ENCODE data around the gene TRAPPC2. TPM values are rescaled to one million over a fixed set of nuclear protein-coding genes. Genes with fewer than 3 reads are reported as not detected.
A peak's percentile ranks its signal among the peaks of the same experiment; 100 is the strongest.

Gene TRAPPC2
- total RNA-seq, 3 donors from 2014 or later: 8.2 to 25.3 (median 21.0) TPM

- Histone ChIP-seq H3K27me3 (no peaks in the 10 kb centered on the region), H3K36me3 (no peaks in the 10 kb centered on the region), H3K4me3 (no peak overlapping the region), H3K9me3 (no peaks in the 10 kb centered on the region), H3K4me1 (no peaks in the 10 kb centered on the region), H3K27ac (no peak overlapping the region)
- TF ChIP-seq, protein P1, sequence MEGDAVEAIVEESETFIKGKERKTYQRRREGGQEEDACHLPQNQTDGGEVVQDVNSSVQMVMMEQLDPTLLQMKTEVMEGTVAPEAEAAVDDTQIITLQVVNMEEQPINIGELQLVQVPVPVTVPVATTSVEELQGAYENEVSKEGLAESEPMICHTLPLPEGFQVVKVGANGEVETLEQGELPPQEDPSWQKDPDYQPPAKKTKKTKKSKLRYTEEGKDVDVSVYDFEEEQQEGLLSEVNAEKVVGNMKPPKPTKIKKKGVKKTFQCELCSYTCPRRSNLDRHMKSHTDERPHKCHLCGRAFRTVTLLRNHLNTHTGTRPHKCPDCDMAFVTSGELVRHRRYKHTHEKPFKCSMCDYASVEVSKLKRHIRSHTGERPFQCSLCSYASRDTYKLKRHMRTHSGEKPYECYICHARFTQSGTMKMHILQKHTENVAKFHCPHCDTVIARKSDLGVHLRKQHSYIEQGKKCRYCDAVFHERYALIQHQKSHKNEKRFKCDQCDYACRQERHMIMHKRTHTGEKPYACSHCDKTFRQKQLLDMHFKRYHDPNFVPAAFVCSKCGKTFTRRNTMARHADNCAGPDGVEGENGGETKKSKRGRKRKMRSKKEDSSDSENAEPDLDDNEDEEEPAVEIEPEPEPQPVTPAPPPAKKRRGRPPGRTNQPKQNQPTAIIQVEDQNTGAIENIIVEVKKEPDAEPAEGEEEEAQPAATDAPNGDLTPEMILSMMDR (IDR thresholded peaks at IDR 0.05): no peak
- TF ChIP-seq POLR2AphosphoS5 (IDR thresholded peaks at IDR 0.05) (no peak), POLR2A (IDR thresholded peaks at IDR 0.05) (no peak)
- no peak for DNase-seq (ENCODE audit: low spot score in 2 of 2)
- intact Hi-C loops (cut with DNase I; ENCODE audit: low total_unique reads): no loop called here
Observed at GRCh38 chrX:13774696-13775095, 40.3 kb upstream of the TRAPPC2 start.

DNA sequence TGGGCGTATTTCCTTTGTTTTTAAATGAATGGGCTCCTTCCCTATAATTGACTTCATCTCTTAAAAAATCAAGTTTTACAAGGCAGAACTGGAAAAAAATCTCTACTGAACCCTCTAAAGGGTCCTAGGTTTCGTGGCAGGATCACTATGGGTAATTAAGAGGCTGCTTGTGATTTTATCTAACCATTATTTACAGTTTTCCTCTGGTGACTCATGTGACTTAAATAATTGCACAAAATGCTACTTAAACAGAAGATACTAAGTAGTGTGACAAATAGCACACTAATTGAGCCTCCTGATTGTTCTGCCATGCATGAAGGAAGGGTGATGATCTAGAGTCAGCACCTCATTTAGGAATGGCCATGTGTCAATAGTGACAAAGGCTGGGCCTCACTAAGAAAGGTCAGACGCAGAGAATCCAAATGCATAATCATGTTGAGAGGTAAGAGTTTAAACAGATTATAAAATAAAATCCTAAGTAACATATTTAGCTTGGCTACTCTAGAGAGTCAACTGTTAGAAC is 35.7 kb upstream of the TRAPPC2 start:
- Histone ChIP-seq H3K27ac (no peak overlapping the region), H3K36me3 (no peaks in the 10 kb centered on the region), H3K4me3 (no peak overlapping the region), H3K4me1 (no peaks in the 10 kb centered on the region), H3K9me3 (no peaks in the 10 kb centered on the region), H3K27me3 (peaks cover 0 to 4% of the 10 kb centered on the region in 2 donors)
- DNase-seq (ENCODE audit: low spot score in 2 of 2): no peak
- TF ChIP-seq, protein P1 (IDR thresholded peaks at IDR 0.05): no peak
- TF ChIP-seq POLR2AphosphoS5 (IDR thresholded peaks at IDR 0.05) (no peak), POLR2A (IDR thresholded peaks at IDR 0.05) (no peak)
- intact Hi-C loops (cut with DNase I; ENCODE audit: low total_unique reads): no loop called here

DNA sequence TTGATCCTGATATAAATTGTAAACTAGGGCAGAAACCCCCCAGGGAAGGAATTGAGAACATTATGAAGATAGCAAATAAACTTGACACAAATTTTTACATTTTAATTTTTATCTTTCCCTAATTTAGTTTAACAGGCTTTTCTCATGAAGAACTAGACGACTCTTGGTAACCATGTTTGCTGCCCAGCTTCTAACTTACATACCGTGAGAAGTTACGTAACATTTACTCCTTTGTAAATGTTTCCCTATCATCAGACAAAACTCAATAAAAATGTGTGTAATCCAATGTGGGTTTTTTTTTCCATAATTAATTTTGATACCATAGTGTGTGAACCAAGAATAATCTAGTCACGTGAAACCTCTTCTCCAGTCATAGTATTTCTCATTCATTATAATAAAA is 34.5 kb upstream of the TRAPPC2 start:
- intact Hi-C loops (cut with DNase I; ENCODE audit: low total_unique reads): no loop called here
- Histone ChIP-seq H3K4me3 (no peak overlapping the region), H3K27me3 (peaks cover 0 to 4% of the 10 kb centered on the region in 2 donors), H3K4me1 (no peaks in the 10 kb centered on the region), H3K27ac (no peak overlapping the region), H3K9me3 (no peaks in the 10 kb centered on the region), H3K36me3 (no peaks in the 10 kb centered on the region)
- no peak for DNase-seq (ENCODE audit: low spot score in 2 of 2)
- TF ChIP-seq POLR2AphosphoS5 (IDR thresholded peaks at IDR 0.05): no peak
- TF ChIP-seq, protein P1 (IDR thresholded peaks at IDR 0.05): no peak

DNA sequence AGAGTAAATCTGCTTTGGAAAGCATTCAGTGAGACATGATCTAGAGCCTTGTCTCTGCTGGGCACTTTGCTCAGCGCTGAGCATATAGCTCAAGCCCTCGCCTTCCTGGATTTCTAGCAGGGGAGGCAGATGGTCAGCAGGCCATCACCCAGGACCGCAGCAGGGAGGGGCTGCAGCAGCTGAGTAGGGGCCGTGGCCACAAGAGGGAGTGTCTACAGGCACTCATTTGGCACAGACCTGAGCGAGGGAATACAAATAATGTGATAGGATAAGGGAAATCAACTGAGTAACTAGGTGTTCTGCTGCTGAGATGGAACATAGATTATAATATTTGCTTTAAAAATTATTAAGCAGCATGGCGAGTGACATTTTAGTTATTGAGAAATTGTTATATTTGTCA is 30.3 kb upstream of the TRAPPC2 start:
- Histone ChIP-seq H3K36me3 (no peaks in the 10 kb centered on the region), H3K27ac (peak overlapping the region; percentile 22 to 66), H3K9me3 (no peaks in the 10 kb centered on the region), H3K4me1 (peaks cover 0 to 4% of the 10 kb centered on the region in 2 donors), H3K4me3 (no peak overlapping the region), H3K27me3 (peaks cover 0 to 4% of the 10 kb centered on the region in 2 donors)
- intact Hi-C loops (cut with DNase I; ENCODE audit: low total_unique reads): no loop called here
- no peak for DNase-seq (ENCODE audit: low spot score in 2 of 2)
- TF ChIP-seq POLR2A (IDR thresholded peaks at IDR 0.05): no peak
- TF ChIP-seq, protein P1 (IDR thresholded peaks at IDR 0.05): no peak
- no peak for TF ChIP-seq POLR2AphosphoS5 (IDR thresholded peaks at IDR 0.05)

DNA sequence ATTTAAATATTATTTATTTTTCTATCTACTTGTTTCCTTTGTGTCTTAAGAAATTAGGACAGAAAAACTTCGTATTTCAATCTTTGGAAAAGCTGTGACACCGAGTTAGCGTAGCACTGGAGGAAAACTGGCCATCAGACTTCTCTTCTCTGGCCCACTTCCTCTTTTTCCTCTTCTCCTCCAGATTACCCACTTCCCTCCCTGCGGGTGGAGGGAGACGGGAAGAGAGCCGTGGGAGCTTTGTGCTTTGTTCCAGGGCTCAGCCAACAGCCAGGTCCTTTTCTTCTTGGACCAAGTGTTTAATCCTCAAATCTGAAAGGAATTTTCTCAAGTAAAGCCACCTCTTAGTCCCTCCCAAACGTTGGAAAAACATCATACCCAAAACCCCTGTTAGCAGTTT is 29.9 kb upstream of the TRAPPC2 start:
- no peak overlapping the region for H3K4me3 ChIP-seq
- TF ChIP-seq POLR2A (IDR thresholded peaks at IDR 0.05): no peak
- TF ChIP-seq, protein P1 (IDR thresholded peaks at IDR 0.05): no peak
- peak overlapping the region; percentile 22 to 66 for H3K27ac ChIP-seq
- intact Hi-C loops (cut with DNase I; ENCODE audit: low total_unique reads): no loop called here
- no peaks in the 10 kb centered on the region for H3K9me3 ChIP-seq
- DNase-seq (ENCODE audit: low spot score in 2 of 2): no peak
- peaks cover 0 to 4% of the 10 kb centered on the region in 2 donors for H3K4me1 ChIP-seq
- H3K36me3 ChIP-seq: no peaks in the 10 kb centered on the region
- H3K27me3 ChIP-seq: peaks cover 0 to 4% of the 10 kb centered on the region in 2 donors
